NCI-H2196 treated with DMSO at 0.1 percent for 48 hours (cell line): Measurements from ENCODE around the gene XRCC6.
A peak's percentile ranks its signal among the peaks of the same experiment; 100 is the strongest.
"Not testable (repeated sequence)": the region's sequence is repeated elsewhere in the genome, so short reads cannot be mapped to it uniquely, and the experiment has no call there.

Source experiments
- DNase-seq: peaks from one replicate; lab custom pipeline; 2025; ENCODE audit not compliant: unreplicated experiment; lab: John Stamatoyannopoulos, UW

XRCC6 gene

GRCh38 chr22:41621099-41621910, at the start of gene XRCC6:
XRCC6 (plus strand) TSS chr22:41621295; CDS start chr22:41622005, 710 bp downstream.
- peak; percentile 99 for DNase-seq

GRCh38 chr22:41571786-41572185, 49.3 kb upstream of the XRCC6 start:
- DNase-seq: no peak

DNA sequence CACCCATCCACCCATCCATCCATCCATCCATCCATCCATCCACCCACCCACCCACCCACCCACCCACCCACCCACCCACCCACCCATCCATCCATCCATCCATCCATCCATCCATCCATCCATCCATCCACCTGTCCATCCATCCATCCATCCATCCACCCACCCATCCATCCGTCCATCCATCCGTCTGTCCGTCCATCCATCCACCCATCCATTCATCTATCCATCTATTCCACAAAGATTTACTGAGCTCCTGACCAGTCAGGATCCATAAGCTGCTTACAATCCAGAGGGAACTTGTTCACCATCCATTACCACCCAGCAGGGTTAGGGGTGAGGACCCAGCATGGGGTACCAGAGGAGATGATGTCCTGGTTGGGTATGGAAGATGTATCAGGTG, 48.8 kb upstream of the XRCC6 start:
- DNase-seq: not testable (repeated sequence)

- no peak for DNase-seq
Measured at GRCh38 chr22:41573677-41574076, 47.4 kb upstream of the XRCC6 start.

DNA sequence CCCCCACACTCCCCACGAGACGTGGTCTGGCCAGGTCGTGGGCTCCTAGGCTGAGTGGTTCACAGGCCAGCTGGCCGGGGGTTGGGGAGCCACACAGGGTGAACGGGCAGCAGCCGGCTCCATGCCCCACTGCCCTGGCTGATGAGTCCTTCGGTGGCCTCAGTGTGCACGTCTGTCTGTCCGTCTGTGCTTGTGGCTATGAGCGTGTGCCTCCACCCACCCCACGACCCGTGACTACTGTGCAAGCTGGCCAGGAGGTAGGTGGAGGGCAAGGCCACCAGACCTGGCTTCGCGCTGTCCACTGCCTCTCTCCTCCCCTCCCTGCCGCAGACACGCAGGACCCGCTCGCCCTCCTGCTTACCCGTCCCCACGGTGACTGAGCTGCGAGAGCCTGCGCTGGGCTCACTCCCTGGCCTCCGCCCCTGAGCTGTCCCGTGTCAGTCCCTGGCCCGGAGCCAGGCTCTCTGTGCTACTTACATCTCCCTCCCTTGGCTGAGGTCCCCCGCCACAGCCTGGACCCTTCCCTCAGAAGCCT, 46.2 kb upstream of the XRCC6 start:
- no peak for DNase-seq

DNA sequence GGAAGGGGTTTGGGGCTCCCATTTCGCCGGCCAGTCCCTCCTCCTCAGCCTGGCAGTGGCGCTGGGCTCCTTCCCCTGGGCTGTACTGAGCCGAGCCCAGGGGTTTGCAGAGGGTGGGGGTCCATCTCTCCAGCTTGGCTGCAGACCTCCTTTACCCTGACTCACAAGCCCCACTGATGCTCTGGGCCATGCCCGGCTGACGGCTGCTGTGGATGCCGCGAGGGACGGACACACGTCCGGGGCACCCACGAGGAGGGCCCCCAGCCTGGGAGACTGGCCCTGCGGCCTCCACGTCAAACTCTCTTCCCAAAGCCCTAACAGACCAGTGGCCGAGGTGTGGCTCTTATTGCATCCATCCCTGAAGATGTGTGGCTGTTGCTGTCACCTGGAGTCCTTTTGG, 45.6 kb upstream of the XRCC6 start:
- DNase-seq: no peak

DNA sequence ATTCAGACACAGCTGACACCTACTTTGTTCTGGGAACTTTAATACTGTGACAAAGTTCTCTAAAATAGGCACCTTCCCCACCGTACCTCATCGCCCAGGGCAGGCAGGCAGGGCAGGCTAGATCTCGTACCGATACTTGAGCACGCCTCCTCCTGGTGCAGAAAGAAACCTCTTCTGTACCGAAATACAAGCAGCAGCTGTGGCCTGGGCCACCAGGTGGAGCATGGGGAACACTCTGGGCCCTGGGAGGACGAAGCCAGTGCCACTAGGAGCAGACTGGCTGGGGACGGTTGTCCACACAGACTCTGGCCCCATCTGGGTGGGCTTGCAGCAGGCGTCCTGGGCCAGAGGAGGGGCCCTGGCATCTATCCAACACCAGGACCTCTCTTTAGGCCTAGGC, 44.2 kb upstream of the XRCC6 start:
- no peak for DNase-seq

GRCh38 chr22:41578114-41578513, 43.0 kb upstream of the XRCC6 start:
- DNase-seq: no peak

DNA sequence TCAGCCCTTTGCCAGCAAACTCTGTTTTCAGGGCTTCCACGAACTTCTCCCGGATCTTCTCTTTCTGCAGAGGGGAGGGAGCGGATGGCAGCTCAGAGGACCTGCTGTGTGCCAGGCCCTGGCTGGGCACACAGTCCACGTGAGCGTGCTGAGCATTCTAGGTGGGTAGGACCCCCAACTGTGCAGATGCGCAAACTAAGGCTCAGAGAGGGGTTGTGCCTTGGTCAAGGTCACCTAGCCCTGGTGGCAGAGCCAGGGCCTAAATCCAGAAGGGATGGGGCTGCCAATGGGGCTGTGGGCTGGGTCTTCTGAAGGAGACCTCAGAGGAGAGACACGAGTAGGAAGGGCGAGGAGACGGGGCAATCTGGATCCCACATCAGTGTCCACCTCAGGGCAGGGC, 42.3 kb upstream of the XRCC6 start:
- no peak for DNase-seq

DNA sequence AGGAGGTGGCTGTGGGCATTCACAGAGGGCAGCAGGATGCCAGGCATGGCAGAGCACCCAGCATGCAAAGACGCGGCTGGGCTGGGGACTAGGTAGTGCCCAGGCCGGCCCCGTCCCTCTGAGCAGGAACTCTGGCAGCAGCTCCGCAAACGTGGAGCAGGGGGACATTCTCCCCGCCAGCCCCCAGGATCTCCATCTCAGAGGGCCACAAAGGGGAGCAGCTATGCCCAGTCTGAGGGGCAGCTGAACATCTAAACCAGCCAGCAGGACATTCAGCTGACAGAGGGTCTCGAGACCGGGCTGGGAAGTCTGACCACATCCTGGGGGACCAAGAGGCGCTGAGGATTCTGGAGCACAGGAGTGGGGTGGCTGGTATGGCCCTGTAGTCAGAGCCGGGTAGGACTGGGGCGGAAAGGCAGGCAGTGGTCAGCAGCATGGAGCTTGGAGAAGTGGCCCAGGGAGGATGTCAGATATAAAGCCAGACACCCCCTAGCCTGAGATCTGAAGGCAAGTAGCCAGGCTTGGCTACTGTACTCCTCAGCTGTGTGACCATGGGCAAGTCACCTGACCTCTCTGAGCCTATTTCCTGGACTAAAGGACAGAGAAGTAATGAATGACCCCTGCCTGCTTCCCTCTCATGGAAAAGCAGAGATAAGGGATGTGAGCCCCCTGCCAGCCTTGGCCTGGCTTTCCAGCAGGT, 41.6 kb upstream of the XRCC6 start:
- DNase-seq: no peak

DNA sequence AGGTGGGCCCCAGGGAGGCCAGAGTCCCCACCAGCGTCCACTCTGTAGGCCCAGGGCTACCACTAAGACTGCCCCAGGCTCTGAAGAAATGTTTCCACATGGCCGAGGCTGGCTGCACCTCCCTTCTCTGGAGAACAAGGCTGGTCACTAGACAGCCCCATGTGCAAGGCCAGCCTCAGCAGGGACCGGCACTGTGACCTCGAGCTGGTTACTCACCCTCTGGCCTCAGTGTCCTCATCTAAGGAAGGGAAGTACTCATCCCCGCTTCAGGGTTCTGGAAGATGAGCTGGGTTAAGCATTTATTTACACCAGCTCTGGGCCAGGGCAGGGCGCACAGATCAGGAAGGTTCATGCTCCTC, 41.1 kb upstream of the XRCC6 start:
- DNase-seq: no peak

GRCh38 chr22:41582694-41583093, 38.4 kb upstream of the XRCC6 start:
- no peak for DNase-seq

- DNase-seq: no peak
Measured at GRCh38 chr22:41584881-41585280, 36.2 kb upstream of the XRCC6 start.

GRCh38 chr22:41585898-41586297, 35.2 kb upstream of the XRCC6 start:
- no peak for DNase-seq

- no peak for DNase-seq
Measured at GRCh38 chr22:41587347-41587723, 33.8 kb upstream of the XRCC6 start.

DNA sequence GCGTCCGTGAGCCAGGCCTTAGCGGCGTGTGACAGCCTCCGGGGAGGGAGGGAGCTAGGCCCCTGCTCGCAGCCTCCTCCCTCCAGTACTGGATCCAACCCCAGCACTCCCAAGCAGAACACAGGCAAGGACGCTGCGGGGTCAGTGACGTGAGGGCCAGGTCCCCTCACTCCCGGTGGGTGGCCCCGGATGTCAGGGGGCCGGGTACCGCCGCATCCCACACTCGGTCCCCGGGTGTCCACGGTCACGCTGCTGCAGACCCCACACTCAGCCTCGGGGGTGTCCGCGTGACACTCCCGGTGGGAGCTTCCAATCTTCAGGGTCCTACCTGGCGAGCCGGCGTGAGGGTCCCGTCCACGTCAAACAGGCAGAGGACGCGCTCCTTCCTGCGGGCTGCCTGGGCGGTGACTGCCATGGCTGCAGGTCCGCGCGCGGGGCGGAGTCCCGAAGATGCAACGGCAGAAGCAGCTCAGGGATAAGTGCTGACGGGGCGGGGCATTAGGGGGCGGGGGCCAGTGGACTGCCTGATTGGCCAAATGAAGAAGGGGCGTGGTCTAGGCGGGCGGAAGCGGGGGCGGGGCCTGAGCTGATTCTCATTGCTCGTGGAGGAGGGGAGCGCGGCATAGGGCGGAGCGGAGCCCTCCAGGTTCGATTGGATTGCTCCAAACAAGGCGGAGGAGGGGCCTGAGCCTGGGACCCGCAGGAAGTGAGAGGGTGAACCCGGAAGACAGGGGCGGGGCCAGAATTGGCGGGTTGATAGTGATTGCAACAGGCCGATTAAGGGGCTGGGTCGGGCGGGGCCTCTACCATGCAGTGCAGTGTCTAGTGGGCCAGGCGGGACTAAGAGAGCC, 31.5 kb upstream of the XRCC6 start, which contains the start of gene PMM1:
PMM1 (minus strand) TSS at position 450 of the 851 bp plus-strand sequence; CDS start at position 415, 35 bp downstream.
- DNase-seq: peak; percentile 100

DNA sequence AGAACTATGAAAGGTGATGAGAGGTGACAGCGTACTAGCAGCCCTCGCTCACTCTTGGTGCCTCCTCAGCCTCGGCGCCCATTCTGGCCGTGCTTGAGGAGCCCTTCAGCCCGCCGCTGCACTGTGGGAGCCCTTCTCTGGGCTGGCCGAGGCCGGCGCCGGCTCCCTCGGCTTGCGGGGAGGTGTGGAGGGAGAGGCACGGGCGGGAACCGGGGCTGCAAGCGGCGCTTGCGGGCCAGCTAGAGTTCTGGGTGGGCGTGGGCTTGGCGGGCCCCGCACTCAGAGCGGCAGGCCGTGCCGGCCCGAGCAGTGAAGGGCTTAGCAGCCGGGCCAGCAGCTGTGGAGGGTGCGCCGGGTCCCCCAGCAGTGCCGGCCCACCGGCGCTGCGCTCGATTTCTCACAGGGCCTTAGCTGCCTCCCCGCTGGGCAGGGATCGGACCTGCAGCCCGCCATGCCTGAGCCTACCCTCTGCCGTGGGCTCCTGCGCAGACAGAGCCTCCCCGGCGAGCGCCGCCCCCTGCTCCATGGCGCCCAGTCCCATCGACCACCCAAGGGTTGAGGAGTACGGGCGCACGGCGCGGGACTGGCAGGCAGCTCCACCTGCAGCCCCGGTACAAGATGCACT, 27.6 kb upstream of the XRCC6 start:
- not testable (repeated sequence) for DNase-seq

DNA sequence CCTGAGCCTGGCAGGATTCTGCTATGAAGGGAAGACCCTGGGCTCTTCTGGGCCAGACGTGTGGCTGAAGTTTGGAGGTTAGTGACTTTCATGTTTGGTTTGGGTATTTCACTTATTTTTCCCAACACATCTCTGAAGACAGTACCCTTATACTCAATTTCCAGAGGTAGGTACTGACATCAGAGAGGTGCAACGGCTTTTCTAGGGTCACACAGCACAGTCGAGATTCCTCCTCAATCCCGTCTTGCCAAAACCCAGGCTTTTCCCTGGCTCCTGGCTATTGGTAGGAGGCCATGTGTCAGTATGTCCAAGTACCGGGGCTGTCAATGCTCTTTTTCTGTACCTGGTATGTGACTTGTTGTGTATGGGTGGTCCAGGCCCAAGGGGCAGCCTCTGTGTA, 25.4 kb upstream of the XRCC6 start:
- no peak for DNase-seq

DNA sequence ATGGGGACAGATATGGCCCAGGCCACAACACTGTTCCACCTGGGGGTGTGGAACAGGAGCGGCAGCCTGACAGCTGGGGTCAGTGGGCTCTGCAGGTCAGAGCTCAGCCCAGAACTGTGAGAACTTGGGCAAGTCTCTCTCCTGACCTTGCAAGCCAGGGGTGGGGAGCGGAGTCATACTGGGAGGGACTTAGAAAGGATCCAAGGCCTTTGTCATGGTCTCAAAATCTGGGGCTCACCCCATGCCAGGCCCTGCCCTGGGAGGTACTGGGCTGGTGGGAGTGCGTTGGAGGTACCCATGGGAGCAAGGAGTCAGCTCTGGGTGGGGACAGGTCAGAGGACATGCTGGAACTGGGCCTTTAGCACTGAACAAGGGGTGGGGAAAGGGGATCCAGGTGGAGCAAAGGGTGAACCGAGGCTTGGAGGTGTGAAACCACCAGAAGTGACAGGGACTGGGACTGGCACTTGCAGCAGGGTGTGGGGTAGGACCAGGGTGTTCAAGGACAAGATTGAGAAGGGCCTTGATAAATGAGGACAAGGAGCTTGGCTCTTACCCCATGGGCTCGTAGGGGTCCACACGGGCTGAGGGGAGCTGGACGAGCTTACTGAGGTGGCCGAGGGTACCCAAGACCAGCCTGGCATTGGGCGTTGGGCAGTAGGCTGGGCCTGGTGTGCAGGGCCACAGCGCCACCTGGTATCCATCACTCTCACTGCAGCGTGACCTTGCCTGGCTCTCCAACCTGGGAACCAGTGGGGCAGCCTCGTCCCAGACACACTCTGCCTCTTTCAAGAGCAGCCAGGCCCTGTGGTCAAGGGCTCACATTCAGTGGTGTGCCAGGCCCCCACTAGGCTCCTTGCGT, 24.1 kb upstream of the XRCC6 start:
- DNase-seq: peak; percentile 24

- no peak for DNase-seq
Measured at GRCh38 chr22:41597635-41597953, 23.5 kb upstream of the XRCC6 start.
